EL (cell line): Measurements from ENCODE around the gene IFT52.
"Not testable (repeated sequence)": the region's sequence is repeated elsewhere in the genome, so short reads cannot be mapped to it uniquely, and the experiment has no call there.

Experiments used
- DNase-seq: peaks from one replicate; pipeline ENCODE4 v3.0.0-alpha.2; 2016

The IFT52 gene

DNA sequence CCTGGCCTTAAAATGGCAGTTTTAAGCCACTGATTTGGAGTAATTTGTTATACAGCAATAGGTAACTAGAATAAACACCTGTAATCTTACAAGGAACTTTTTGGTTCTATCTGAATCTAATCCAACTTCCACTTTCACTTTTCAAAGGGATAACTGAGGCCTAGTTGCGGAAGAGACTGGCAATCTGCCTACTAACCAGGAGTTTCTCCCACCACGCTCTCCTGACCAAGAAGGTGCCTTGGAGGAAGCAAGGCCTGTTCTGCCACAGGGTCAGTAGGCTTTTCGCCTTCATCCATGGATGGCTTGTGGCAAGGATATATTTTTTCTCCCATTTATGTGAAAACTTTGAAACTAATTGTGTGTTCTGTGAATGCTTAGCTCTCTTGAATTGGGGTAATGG, 63.2 kb downstream of the IFT52 start:
- DNase-seq: no peak

DNA sequence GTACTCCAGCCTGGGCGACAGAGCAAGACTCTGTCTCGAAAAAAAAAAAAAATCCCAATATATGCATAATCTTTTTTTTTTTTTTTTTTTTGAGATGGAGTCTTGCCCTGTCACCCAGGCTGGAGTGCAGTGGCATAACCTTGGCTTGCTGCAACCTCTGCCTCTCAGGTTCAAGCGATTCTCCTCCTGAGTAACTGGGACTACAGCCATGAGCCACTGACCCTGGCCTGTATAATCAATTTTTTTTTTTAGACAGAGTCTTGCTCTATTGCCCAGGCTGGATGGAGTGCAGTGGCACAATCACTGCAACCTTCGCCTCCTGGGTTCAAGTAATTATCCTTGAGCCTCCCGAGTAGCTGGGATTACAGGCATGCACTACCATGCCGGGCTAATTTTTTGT, 64.4 kb downstream of the IFT52 start:
- not testable (repeated sequence) for DNase-seq

DNA sequence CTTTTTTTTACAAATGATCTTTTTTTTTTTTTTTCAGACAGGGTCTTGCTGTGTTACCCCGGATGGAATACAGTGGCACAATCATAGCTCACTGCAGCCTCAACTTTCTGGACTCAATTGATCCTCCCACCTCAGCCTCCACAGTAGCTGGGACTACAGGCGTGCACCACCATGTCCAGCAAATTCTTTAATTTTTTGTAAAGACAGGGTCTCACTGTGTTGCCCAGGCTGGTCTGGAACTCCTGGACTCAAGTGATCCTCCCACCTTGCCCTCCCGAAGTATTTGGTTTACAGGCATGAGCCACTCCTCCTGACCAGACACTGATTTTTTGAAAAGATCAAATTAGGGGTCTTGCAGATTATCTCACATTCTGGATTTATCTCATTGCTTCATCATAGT, 65.2 kb downstream of the IFT52 start:
- no peak for DNase-seq

DNA sequence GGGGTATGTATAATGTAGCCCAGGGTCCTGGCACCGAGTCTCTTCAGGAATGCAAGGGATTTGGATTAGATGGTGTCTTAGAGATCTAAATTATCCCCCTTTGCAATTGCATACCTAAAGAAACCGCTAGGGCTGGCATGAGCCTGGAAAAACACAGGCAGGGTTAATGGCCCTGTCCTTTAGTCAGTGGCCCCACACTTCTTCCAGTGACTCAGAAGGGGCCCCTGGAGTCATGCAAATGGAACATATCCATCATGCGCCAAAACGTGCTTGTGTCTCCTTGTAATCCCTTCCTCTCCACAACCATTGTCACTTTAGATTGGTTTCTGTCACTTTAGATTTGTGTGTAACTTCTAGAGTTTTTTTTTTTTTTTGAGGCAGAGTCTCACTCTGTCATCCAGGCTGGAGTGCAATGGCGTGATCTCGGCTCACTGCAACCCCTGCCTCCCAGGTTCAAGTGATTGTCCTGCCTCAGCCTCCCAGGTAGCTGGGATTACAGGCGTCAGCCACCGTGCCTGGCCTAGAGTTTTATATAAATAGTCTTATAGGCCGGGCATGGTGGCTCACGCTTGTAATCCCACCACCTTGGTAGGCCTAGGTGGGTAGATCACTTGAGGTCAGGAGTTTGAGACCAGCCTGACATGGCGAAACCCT, 67.5 kb downstream of the IFT52 start:
- DNase-seq: peak; percentile 41

DNA sequence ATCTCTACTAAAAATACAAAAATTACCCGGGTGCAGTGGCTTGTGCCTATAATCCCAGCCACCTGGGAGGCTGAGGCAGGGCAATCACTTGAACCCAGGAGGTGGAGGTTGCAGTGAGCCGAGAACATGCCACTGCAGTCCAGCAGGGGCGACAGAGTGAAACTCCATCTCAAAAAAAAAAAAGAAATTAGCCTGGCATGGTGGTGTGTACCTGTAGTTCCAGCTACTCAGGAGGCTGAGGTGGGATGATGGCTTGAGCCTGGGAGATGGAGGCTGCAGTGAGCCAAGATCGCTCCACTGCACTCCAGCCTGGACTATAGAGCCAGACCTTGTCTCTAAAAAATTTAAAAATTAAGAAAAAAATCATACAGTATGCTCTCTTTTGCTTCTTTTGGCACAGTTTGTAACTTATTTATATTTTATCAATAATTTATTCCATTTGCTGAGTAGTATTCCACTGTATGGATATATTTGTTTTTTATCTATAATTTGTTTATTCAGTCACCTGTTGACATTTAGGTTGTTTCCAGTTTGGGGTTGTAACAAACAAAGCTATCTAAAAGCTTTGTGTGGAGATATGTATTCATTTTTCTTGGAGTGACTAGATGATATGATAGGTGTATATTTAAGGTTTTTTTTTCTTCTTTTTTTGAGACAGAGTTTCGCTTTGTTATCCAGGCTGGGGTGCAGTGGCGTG, 68.1 kb downstream of the IFT52 start:
- DNase-seq: no peak

DNA sequence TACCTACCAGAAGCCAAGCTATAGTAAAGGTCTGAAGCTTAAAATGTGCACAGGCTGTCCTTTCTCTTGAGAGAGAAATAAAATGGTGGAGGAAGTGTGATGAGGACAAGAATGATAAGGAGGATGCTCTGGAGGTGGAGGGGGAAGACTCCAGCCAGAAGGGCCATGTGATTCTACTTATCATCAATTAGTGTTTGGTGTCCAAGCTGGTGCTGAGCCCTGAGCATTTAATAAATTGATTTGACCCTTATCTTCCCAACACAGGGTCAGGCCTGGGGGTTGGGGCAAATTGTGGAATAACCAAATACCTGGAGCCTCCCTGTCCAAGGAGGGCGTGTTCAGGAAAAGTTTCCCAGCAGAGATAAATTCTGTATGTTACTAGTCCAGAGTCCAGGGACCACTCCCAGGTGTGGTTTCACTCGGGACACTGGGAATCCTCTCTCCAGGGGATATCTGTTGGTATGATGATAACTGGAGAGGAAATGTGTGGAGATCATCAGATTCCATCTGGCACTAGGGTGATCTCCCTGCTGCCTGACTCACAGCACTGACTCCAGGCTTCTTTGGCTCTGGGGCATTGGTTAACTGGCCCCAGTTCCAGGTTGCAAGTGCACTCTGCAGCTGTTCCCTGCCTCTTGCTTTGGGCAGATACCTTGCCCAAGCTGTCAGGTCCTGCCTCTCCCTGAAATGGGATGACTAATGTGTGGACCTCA, 72.4 kb downstream of the IFT52 start:
- peak; percentile 82 for DNase-seq

DNA sequence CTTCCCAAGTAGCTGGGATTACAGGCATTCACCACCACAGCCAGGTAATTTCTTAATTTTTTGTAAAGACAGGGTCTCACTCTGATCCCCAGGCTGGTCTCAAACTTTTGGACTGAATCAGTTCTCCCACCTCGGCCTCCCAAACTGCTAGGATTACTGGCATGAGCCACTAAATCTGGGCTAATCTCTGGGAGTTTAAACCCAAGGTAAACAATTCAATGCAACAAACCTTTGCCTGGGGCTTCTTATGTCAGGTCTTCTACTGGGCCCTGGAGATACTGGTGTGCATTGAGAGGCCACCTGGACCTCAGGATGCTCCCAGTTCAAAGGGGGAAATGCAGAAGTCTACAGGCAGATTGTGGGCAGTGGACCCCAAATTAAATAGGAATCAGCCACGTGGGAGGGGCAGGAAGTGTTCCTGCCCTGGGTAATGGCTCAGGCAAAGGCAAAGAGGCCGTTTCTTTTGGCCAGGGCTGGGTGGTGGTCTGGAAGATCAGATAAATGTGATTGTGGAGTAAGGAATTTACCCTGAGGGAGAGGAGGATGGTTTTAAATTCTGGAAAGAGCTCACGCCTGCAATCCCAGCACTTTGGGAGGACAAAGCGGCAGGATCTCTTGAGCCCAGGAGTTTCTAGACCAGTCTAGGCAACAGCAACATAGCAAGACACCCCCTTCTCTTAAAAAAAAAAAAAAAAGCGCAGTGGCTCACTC, 74.9 kb downstream of the IFT52 start:
- peak; percentile 85 for DNase-seq

DNA sequence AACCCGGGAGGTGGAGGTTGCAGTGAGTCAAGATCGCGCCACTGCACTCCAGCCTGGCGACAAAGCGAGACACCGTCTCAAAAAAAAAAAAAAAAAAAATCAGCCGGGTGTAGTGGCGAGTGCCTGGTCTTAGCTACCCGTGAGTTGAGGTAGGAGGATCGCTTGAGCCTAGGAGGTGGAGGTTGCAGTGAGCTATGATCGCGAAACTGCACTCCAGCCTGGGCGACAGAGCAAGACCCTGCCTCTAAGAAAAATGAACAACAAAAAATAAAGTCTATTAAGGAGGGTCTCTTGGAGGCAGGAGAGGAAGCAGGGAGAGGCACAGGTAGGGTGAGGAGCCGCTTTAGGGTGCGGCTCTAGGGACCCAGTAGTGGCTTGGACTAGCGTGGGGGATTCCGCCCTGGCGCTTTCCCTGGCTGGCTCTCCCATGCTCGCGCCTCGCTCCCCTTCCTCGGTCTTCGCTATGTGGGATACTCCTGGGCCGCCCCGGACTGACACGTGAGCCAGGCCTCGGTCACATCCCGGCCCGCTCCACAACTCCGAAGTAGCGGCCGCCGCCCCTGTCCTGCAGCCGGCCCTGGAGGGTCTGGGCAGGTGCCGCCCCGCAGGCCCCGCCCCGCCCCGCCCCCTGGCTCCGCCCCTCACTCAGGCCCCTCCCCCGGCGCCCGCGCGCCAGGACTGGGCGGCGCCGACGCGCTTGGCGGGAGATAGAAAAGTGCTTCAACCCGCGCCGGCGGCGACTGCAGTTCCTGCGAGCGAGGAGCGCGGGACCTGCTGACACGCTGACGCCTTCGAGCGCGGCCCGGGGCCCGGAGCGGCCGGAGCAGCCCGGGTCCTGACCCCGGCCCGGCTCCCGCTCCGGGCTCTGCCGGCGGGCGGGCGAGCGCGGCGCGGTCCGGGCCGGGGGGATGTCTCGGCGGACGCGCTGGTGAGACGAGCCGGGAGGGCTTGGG, 75.9 kb downstream of the IFT52 start, which contains the start of gene MYBL2:
Gene MYBL2, plus strand, starts transcription at position 739 of the 953 bp plus-strand sequence. Its CDS starts 170 bp downstream, at position 909.
- DNase-seq: peak; percentile 74

DNA sequence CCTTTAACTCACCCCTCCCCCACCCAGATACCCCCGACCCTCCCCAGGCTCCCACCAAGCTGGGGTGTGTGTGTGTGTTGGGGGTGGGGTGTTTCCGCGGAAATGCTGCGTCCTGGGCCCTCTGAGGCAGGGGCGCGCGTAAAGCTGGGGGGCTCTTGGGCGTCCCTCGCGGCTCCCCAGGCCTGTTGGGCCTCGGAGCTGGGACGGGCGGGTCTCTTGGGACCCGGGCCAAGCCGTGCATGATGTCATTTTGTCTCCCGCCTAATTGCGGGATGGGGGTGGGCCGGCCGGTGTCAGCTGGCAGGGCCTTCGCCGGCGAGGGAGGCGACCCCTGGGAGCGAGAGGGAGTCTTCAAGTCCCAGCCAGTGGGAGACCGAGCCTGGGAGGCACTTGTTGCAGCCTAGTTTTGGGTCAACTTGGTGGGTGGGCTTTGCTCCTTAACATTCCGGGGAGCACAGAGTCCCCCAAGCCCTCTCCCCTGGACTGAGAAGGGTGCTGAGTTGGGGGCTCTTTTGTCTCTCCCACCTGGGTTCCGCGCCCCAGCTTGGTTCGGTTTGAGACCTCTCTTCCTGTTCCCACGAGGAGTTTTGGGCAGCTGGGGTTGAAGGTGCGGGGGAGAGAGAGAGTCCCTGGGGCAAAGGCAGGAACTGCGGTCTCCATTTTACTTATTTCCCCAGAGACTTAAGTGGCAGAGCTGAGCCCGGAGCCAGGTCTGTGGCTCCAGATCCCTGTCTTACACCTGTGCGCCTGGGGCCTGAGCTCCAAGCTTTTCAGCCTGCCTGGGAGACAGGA, 76.8 kb downstream of the IFT52 start:
- DNase-seq: peak; percentile 57

DNA sequence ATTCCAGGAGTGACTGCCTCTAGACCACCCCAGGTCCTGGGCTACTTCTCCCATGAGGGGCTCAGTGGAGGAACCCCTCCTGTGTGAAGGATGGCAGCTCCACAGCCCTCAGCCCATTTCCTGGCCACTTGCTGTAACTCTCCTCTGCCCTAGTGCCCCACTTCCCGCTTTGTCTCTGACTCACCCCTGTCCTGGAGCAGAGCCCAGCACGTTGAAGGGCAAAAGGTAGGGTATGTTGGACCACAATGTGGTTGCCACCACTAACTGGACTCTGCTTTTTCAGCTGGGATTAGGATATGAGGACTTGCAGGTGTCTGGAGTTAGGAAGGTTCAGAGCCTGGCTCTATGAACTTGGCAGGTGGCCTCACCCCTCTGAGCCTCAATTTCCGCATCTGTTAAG, 78.6 kb downstream of the IFT52 start:
- peak; percentile 86 for DNase-seq

DNA sequence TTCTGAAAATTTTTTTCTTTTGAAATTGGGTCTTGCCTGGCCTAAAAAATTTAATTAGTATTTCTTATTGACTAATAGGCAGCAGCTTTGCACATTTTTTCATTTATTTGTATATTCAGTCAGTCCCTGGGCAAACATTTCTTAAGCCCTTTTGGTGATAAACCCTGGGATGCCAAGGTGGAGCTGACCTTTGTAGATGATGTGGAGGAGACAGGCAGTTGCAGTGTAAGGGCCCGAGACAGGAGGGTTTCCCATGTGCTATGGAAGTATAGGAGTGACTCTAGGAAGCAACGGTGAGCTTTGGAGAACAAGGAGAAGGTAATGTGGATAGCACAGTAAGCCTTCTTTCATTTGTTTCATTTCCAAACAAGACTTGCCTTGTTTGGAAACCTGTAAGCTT, 79.7 kb downstream of the IFT52 start:
- no peak for DNase-seq

DNA sequence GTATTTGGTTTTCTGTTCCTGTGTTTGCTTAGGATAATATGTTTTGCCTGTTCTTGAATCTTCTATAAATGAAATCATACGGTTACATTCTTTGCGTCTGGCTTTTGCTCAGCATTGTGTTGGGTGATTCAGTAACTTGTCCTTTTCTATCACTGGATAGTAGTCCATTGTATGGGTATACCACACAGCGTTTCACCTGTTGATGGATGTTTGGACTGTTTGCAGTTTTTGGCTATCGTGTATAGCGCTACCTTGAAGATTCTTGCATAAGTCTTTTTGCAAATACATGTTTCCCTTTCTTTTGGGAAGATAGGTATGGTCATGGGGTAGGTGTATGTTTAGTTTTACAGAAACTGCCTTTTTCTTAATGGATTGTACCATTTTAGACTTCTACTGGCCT, 85.6 kb downstream of the IFT52 start:
- DNase-seq: no peak

DNA sequence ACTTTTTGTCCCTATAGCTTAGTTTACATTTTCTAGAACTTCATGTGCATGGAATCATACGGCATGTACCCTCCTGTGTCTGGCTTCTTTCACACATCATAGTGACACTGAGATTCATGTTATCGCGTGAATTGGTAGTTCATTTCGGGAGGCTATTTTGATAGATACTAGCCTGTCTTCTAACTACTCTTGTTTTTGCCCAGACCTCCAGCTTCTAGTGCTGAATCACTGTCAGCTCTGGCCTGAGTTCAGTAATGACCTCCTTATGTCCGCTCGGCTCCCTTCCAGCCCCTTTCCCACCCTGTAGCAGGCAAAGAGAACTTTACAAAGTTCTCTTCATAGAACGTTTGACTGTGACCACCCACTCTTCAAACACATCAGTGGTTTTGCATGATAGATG, 90.2 kb downstream of the IFT52 start:
- DNase-seq: no peak

DNA sequence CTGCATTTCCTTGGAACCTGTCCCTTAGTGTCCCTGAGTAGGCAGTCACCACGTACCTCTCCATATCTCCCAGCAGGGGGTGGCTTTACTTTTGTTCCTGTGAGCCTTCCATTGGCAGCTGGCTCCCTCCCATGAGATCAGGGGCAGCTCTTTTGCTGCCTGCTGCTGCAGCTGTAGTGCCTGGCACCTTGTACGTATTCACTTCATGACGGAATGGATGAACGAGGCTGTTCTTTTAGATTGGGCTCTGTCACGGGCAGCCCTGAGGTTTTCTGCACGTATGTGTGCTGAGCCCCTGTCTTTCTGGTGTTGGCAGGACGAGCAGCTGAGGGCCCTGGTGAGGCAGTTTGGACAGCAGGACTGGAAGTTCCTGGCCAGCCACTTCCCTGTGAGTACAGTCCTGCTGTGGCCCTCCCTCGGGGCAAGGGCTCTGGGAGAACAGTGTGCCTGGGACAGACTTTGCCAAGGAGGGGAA, 90.8 kb downstream of the IFT52 start:
- DNase-seq: no peak

DNA sequence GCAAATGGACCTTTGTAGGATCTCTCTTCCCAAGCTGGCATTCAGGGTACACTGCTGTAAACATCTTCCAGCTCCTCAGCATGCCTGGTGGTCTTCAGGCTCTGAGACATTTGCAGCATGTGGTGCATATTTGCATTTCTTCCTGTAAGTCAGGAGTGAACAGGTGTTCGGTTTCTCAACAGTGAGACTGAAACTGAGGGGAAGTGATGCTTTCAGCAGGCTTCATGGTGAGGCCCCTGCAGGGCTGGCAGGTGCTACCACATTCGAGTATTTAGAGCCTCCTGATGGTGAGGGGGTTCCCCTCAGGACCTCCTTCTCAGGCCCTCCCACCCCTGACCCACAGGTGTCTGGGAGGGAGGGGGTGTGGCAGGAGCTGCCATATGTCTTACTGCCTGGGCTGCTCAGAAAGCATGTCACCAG, 91.3 kb downstream of the IFT52 start:
- no peak for DNase-seq

DNA sequence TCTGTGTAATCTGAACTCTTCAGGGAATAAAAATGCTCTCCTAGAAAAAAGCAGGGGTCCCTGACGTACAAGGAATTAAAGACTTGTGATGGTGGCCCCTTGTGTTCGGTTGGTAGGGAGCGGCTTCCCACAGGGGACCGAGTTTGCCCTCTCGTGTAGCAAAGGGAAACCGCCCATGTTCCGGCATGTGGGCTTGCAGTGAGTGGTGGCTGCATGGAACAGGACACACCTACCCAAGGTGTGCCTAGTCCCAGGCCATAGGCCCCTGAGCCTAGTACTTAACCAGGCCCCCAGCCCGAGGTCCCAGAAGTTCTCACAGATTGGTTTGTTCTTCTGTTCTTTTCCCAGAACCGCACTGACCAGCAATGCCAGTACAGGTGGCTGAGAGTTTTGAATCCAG, 91.7 kb downstream of the IFT52 start:
- no peak for DNase-seq

DNA sequence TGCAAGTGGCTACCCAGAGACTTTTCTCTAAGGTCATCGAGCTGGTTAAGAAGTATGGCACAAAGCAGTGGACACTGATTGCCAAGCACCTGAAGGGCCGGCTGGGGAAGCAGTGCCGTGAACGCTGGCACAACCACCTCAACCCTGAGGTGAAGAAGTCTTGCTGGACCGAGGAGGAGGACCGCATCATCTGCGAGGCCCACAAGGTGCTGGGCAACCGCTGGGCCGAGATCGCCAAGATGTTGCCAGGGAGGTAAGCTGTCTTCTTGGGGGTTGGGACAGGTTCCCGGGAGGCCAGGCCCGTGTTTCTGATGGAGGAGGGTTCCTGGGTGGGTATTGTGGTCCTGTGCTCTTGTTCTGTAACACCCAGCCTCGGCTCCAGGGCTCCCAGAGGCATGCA, 96.1 kb downstream of the IFT52 start:
- DNase-seq: no peak

DNA sequence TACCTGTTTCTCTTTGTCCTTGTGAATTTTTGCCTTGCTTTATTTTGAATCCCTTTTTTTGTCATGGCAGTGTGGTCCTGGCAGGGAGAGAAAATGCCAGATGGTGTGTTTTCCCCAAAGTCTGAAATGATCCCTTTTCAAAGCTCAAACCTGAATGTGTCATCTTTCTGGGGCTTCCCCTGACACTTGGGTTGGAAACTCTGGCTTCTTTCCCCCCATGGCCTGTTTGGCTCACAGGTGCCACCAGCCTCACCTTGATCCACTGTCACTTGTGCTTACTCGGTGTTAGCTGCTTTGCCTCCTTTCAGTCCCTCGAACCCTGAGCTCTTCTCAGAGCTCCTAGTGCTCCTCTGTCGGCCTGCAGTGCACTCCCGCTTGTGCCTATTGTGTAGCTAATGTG, 98.4 kb downstream of the IFT52 start:
- no peak for DNase-seq

DNA sequence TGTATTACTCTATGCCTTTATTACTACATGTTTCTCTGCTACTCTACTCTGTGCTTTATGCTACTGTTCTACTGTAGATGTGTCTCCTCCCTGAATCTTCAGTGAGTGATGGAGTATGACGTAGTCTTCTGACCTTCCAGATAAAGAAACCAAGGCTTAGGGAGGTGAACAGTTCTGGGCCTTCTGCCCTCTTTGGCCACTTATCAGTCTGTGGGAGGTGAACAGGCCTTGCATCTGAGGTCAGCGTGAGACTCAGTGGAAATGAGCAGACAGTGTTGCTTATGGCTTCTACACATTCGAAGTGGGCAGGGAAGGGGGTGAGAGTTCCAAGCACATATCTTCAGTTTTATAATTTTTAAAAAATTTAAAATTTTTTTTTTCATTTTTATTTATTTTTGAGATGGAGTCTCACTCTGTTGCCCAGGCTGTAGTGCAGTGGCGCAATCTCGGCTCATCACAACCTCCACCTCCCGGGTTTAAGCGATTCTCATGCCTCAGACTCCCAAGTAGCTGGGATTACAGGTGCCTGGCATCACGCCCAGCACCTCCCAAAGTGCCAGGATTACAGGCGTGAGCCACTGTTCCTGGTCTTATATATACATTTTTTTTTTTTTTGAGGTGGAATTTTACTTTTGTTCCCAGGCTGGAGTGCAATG, 100.3 kb downstream of the IFT52 start:
- no peak for DNase-seq

DNA sequence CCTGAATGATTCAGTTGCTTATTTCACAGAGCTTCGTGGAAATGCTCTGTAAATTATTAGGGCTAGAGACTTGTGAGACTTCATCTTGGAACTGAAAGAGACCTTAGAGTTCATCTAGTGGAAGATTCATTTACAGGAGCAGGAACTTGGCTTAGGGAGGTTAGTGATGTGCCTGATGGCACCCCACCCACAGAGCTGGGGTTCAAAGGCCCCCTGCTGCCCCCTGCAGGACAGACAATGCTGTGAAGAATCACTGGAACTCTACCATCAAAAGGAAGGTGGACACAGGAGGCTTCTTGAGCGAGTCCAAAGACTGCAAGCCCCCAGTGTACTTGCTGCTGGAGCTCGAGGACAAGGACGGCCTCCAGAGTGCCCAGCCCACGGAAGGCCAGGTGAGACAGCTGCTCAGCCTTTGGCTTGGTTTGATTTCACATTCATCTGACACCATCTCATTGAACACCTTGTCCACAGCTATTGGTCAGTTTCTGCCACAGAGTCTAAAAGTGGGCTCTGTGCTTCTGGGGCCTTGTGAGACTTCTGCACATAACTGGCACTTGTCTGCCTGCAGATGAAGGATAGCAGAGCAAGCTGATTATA, 101.3 kb downstream of the IFT52 start:
- peak; percentile 59 for DNase-seq
